GM19328 (cell line): Measurements from ENCODE around the gene ACP2.

ENCODE experiments used
- ATAC-seq: cut with Tn5 transposase; IDR thresholded peaks from one replicate; pipeline ENCODE4 v1.9.1; 2021; ENCODE audit warnings: mild to moderate bottlenecking, moderate library complexity; ENCODE audit not compliant: unreplicated experiment

The ACP2 gene

DNA sequence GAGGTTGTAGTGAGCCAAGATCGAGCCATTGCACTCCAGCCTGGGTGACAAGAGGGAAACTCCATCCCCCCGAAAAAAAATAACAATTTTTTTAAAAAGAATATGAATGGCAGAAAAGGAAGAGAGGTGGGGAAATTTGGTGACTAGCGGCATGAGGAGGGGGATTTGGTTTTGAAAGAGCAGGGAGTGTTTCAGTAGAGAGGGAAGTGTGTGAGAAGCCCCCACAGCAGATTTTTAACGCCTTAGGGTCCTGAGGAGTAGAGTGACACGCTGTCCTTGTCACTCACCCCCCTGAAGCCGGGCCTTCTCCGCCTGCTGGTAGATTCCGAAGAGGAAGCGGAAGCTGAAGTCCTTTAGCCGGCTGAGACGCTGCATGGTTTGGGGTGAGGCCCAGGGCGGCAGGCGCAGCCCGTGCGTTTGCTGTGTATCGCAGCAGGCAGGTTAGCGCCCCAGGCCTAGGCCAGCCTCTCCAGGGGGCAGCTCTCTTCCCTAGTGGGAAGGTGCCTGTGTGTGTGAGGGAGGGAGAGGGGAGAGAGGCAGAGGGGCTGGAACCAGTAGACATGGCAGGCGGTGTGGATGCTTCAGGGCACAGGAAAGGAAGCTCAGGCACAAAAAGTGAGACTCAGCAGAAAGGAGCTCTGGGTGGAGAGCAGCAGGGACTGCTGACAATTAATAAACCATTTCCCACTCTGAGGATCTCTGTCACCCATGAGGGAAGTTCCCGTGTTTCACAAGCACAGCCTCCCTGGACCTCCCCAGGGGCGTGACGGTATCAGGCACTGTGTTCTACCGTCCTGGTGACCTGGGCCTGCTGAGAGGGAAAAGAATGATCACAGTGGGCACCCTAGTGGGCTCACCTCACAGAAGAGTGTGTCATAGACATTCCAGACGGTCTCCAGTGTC is 3.9 kb downstream of the ACP2 start:
- ATAC-seq: no peak

GRCh38 chr11:47243454-47243853 is 5.2 kb downstream of the ACP2 start:
- ATAC-seq: no peak

- ATAC-seq: no peak
Measured at GRCh38 chr11:47242596-47243192, 5.9 kb downstream of the ACP2 start.

- no peak for ATAC-seq
Measured at GRCh38 chr11:47241841-47242301, 6.7 kb downstream of the ACP2 start.

- ATAC-seq: no peak
Measured at GRCh38 chr11:47239852-47240251, 8.8 kb downstream of the ACP2 start.

- ATAC-seq: no peak
Measured at GRCh38 chr11:47236482-47236881, 12.1 kb downstream of the ACP2 start.

DNA sequence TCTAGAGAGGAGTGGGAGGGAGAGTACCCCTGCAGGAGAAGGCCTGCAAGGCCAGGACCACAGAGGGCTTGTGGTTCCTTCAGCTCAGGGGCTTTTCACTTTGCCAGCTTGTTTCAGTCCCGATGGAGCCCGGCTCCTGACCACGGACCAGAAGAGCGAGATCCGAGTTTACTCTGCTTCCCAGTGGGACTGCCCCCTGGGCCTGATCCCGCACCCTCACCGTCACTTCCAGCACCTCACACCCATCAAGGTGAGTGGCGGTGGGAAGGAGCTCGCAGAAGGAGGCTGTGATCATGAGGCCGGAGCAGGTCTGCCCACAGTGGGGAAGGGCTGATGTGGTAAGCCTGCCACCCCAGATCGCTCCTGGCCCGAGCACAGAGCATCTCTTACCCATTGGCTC is 13.5 kb downstream of the ACP2 start:
- no peak for ATAC-seq

- no peak for ATAC-seq
Measured at GRCh38 chr11:47234669-47235100, 13.9 kb downstream of the ACP2 start.

DNA sequence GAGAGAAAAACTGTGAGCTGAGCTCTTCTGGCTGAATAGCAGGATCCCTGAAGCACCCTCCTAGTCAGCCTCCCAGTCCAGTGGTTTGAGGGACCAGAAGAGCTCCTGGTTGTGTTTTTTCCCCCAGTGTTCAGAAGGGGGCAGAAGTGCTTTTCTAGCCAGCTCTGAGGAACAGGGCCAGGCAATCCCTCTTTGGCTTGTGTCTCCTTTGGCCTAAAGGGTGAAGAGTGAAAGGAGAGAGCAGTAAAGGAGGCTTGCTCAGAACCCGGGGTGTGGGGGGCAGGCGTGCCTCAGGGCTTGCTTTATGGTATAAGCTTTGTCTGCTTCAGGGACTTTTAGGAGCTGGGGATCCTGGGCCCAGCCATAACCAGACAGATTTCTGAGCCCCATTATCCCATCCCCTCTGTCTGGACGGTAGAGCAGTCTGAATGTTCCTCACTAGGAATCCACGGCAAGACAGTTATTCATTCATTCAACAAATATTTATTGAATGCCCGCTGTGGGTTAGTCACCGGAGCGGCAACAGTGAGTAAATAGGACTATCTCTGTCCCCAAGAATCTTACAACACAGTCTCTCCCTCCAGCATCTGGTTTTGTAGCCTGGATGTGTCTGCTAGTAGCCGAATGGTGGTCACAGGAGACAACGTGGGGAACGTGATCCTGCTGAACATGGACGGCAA is 14.5 kb downstream of the ACP2 start:
- ATAC-seq: no peak

GRCh38 chr11:47233051-47233450 is 15.6 kb downstream of the ACP2 start:
- no peak for ATAC-seq

DNA sequence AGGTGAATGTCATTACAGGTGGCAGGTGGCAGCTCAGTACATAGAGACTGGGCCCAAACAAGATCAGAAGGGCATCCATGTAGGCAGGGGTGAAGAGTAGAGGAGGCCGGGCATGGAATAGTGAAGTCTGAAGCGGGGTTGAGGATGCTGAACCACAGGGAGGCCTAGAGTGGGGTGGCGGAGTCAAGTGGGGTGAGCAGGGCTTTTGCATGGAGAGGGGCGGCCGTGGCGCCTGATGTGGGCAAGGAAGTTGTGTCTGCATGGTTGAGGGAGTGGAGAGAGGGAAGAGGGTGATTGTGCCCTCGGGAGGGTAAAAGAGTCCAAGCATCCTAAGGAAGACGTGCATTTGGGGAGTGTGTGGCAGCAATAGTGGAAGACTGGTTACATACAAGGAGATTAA is 19.5 kb downstream of the ACP2 start:
- no peak for ATAC-seq

GRCh38 chr11:47225552-47226400 is 22.8 kb downstream of the ACP2 start:
- ATAC-seq: peak; percentile 83

GRCh38 chr11:47222696-47223095 is 25.9 kb downstream of the ACP2 start:
- no peak for ATAC-seq

DNA sequence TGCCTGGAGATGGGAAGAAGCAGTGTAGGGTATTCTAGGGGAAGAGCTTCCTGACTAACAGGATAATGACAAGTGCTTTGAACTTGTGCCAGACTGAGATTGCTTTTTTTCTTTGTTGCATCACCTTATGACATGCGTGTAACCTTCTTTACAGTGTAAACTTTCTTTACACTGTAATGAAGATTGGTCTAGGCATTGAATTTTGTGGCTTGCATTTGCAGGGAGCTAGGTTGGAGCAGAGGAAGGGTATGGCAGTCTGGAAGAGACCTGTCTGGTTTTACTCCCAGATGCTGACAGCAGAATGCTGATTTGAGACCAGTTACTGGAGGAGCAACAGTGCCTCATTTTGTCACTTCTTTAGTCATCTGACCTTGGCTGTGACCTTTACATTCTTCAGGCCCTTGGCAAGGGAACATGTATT is 28.2 kb downstream of the ACP2 start:
- ATAC-seq: no peak

DNA sequence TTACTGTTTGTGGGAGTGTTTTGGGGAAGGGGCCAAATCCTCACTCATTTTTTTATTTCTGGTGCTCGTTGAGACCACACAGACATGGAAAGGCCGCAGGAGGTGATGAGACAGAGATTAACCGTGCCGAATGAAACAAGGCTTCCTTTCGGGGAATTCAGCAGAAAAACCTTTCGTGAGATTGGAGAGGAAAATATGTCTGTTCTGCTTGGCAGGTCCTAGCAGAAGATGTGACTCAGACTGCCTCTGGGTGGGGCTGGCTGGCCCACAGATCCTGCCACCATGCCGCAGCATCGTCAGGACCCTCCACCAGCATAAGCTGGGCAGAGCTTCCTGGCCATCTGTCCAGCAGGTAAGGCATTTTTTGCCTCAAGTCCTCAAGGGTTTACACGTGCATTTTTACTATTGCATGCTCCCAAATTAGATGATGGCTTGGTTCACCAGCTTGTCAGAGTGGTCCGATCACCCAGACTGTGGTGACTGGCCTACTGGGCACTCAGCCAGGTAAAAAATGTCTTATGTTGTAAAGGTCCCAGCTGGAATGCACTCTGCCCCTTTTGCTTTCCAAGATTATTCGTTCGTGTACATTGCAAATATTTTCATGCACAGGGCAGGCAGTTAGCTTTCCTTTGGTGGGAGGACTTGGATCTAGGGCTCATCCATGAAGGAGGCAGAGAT is 32.4 kb downstream of the ACP2 start:
- ATAC-seq: no peak

GRCh38 chr11:47215366-47215910 is 33.2 kb downstream of the ACP2 start:
- ATAC-seq: no peak

DNA sequence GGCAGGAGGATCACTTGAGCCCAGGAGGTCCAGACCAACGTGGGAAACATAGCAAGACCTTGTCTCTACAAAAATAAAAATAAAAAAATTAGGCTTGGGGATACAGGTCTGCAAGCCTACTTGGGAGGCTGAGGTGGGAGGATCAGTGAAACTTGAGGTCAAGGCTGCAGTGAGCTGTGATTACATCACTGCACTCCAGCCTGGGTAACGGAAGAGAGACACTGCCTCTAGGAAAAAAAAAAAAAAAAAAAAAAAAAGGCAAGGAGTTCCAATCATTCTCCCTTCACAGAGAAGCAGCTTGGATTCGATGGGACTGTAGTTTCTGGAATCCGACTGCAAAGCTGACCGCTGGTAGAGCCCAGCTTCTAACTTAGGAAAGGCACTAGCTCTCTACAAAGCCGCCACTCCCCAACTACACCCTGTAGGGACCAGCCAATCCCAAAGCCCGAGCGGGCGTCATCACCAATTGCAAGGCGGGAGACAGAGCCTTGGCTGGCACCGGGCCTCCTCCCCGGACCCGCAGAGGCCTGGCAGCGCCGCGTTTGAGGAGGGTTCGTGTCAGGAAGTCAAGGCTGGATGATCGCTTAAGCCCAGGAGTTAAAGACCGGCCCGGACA is 34.6 kb downstream of the ACP2 start:
- ATAC-seq: peak; percentile 54

GRCh38 chr11:47212938-47213337 is 35.7 kb downstream of the ACP2 start:
- no peak for ATAC-seq

GRCh38 chr11:47208628-47209027 is 40.0 kb downstream of the ACP2 start:
- ATAC-seq: no peak
